ENCODE data around the gene HSD17B8.

Gene HSD17B8

GRCh38 chr6:33185654-33186187 is 18.7 kb upstream of the HSD17B8 start:
- no peak overlapping the region for H3K27ac ChIP-seq
- no peak overlapping the region for H3K4me3 ChIP-seq
- H3K27me3 ChIP-seq = peaks cover 0 to 16% of the 10 kb centered on the region in 2 donors
- no peaks in the 10 kb centered on the region for H3K36me3 ChIP-seq
- TF ChIP-seq CTCF (IDR thresholded peaks at IDR 0.05) = no peak
- no peak for DNase-seq
- H3K9me3 ChIP-seq = no peaks in the 10 kb centered on the region
- no peaks in the 10 kb centered on the region for H3K4me1 ChIP-seq
- intact Hi-C loops (cut with DNase I; ENCODE audit: low total_unique reads) = no loop called here

- H3K9me3 ChIP-seq = no peaks in the 10 kb centered on the region
- no peak overlapping the region for H3K27ac ChIP-seq
- H3K36me3 ChIP-seq = no peaks in the 10 kb centered on the region
- H3K27me3 ChIP-seq = peaks cover 0 to 31% of the 10 kb centered on the region in 2 donors
- no peak for TF ChIP-seq CTCF (IDR thresholded peaks at IDR 0.05)
- peaks cover 0 to 17% (median 9%) of the 10 kb centered on the region in 4 donors for H3K4me1 ChIP-seq
- intact Hi-C loops (cut with DNase I; ENCODE audit: low total_unique reads) = no loop called here
- no peak for DNase-seq
- no peak overlapping the region for H3K4me3 ChIP-seq
Measured at GRCh38 chr6:33187809-33188208, 16.6 kb upstream of the HSD17B8 start.

GRCh38 chr6:33189164-33189563 is 15.3 kb upstream of the HSD17B8 start:
- no peak for DNase-seq
- Histone ChIP-seq H3K27ac (no peak overlapping the region), H3K4me1 (peaks cover 0 to 24% (median 18%) of the 10 kb centered on the region in 4 donors), H3K36me3 (peaks cover 0 to 2% (median 0%) of the 10 kb centered on the region in 3 donors), H3K4me3 (no peak overlapping the region), H3K27me3 (peaks cover 0 to 31% of the 10 kb centered on the region in 2 donors), H3K9me3 (no peaks in the 10 kb centered on the region)
- no peak for TF ChIP-seq CTCF (IDR thresholded peaks at IDR 0.05)
- intact Hi-C loops (cut with DNase I; ENCODE audit: low total_unique reads) = no loop called here

GRCh38 chr6:33189625-33190448 is 14.6 kb upstream of the HSD17B8 start:
- peaks cover 0 to 9% (median 5%) of the 10 kb centered on the region in 3 donors for H3K36me3 ChIP-seq
- peaks cover 0 to 31% of the 10 kb centered on the region in 2 donors for H3K27me3 ChIP-seq
- H3K27ac ChIP-seq = no peak overlapping the region
- no peak overlapping the region for H3K4me3 ChIP-seq
- TF ChIP-seq CTCF (IDR thresholded peaks at IDR 0.05) = no peak
- H3K9me3 ChIP-seq = no peaks in the 10 kb centered on the region
- intact Hi-C loops (cut with DNase I; ENCODE audit: low total_unique reads) = no loop called here
- no peak for DNase-seq
- H3K4me1 ChIP-seq = peaks cover 0 to 24% (median 18%) of the 10 kb centered on the region in 4 donors

GRCh38 chr6:33190504-33191107 is 13.8 kb upstream of the HSD17B8 start:
- no peak for TF ChIP-seq CTCF (IDR thresholded peaks at IDR 0.05)
- Histone ChIP-seq H3K27me3 (peaks cover 0 to 31% of the 10 kb centered on the region in 2 donors), H3K36me3 (peaks cover 4 to 16% (median 13%) of the 10 kb centered on the region in 3 donors), H3K4me1 (peaks cover 0 to 24% (median 18%) of the 10 kb centered on the region in 4 donors), H3K27ac (no peak overlapping the region), H3K4me3 (no peak overlapping the region), H3K9me3 (no peaks in the 10 kb centered on the region)
- intact Hi-C loops (cut with DNase I; ENCODE audit: low total_unique reads) = no loop called here
- DNase-seq = no peak

Measured in tibial artery (tissue), 4 donors.